HepG2 (cell line): ENCODE results near the gene FAM131C. TPM values are rescaled to one million over a fixed set of nuclear protein-coding genes. Genes with fewer than 3 reads are reported as not detected.

ENCODE experiments used
- ATF7 ChIP-seq, 2 experiments: fragments of 450-650 bp in 1 of 2; sonication (generic) in 1 of 2; formaldehyde crosslinking in 1 of 2; IDR thresholded peaks; 2 replicates each; pipeline versions ENCODE4 v1.4.0 to v1.6.1; 2016 to 2020; ENCODE audit warnings: antibody characterized with exemption in 1 of 2, mild to moderate bottlenecking in 1 of 2, missing genetic modification reagents in 1 of 2
- DNMT1 ChIP-seq: sonication (generic); formaldehyde crosslinking; IDR thresholded peaks from 2 replicates; pipeline ENCODE4 v1.5.1; 2020; ENCODE audit warnings: mild to moderate bottlenecking, missing genetic modification reagents
- FOXA3 ChIP-seq: IDR thresholded peaks from 2 replicates; pipeline ENCODE4 v1.6.1; 2016; ENCODE audit warnings: missing genetic modification reagents, missing compliant biosample characterization
- KIAA2018 ChIP-seq: sonication (generic); formaldehyde crosslinking; IDR thresholded peaks from 2 replicates; pipeline ENCODE4 v1.5.0; 2020; ENCODE audit warnings: mild to moderate bottlenecking, missing genetic modification reagents, borderline replicate concordance
- RERE ChIP-seq: IDR thresholded peaks from 2 replicates; pipeline ENCODE4 v1.6.1; 2016; ENCODE audit warnings: low read depth, missing genetic modification reagents, missing compliant biosample characterization
- SKIL ChIP-seq: sonication (generic); formaldehyde crosslinking; IDR thresholded peaks from 2 replicates; pipeline ENCODE4 v1.8.0; 2022; ENCODE audit warnings: missing genetic modification reagents, mild to moderate bottlenecking, moderate library complexity, borderline replicate concordance
- ZFP36L2 ChIP-seq: sonication (generic); formaldehyde crosslinking; IDR thresholded peaks from 2 replicates; pipeline ENCODE4 v1.4.0; 2020; ENCODE audit warnings: missing genetic modification reagents
- ZNF367 ChIP-seq: sonication (generic); formaldehyde crosslinking; IDR thresholded peaks from 2 replicates; pipeline ENCODE4 v1.4.0; 2020; ENCODE audit warnings: missing genetic modification reagents, borderline replicate concordance
- ZNF784 ChIP-seq: sonication (generic); formaldehyde crosslinking; IDR thresholded peaks from 2 replicates; pipeline ENCODE4 v1.5.1; 2020; ENCODE audit warnings: missing genetic modification reagents, mild to moderate bottlenecking, borderline replicate concordance
- ZSCAN9 ChIP-seq: IDR thresholded peaks from 2 replicates; pipeline ENCODE4 v1.6.1; 2016; ENCODE audit warnings: borderline replicate concordance
- polyA plus RNA-seq, 8 experiments: library from polyadenylated mRNA; depleted of rRNA in 3 of 8; stranded (reverse) in 7 of 8; unstranded in 1 of 8; fragments of >200 nt; fragmentation: Illumina TruSeq in 4 of 8; extraction: Trizol in 4 of 8; gene quantifications; 2 replicates each; pipeline versions ENCODE4 v1.2.1 to v1.2.3, GENCODE V29; 2011 to 2016; ENCODE audit warnings: low read depth in 4 of 8, missing spikeins in 1 of 8, mixed read lengths in 1 of 8; ENCODE audit not compliant: insufficient read depth in 1 of 8
- total RNA-seq, 5 experiments: library from RNA; depleted of rRNA; stranded (reverse); fragments of >200 nt; fragmentation: Illumina TruSeq; extraction: Trizol; gene quantifications; 2 replicates each; pipeline ENCODE4 v1.2.3, GENCODE V29; 2016; ENCODE audit warnings: low read depth in 1 of 5

FAM131C gene
- total and polyA plus RNA-seq, 2 of the 13 experiments (the other 11 are each of a cell fraction or from before 2014, with no cell fraction given) = 0.07 TPM; not detected in 1

- TF ChIP-seq SKIL (CRISPR knock-in tag) (no peak), ZSCAN9 (CRISPR knock-in tag) (no peak), ATF7 (IDR thresholded peaks at IDR 0.05) (no peak), ATF7 (CRISPR knock-in tag; IDR thresholded peaks at IDR 0.05) (no peak), KIAA2018 (CRISPR knock-in tag) (no peak), ZNF784 (no peak), RERE (CRISPR knock-in tag) (no peak), ZFP36L2 (CRISPR knock-in tag) (no peak), DNMT1 (CRISPR knock-in tag) (no peak), FOXA3 (CRISPR knock-in tag) (no peak), ZNF367 (CRISPR knock-in tag) (no peak)
Observed at GRCh38 chr1:16014509-16015482, 58.7 kb downstream of the FAM131C start (continued).
